Measurements from ENCODE around the gene EVI5. TPM values are rescaled to one million over a fixed set of nuclear protein-coding genes. Genes with fewer than 3 reads are reported as not detected.

The EVI5 gene
- total RNA-seq, 1 donor from 2014 or later, result 30.3 TPM

GRCh38 chr1:92817986-92818764 is 33.3 kb upstream of the EVI5 start:
- peaks cover 24% of the 10 kb centered on the region for H3K4me1 Mint-ChIP-seq (ENCODE audit: low read depth)
- DNase-seq (ENCODE audit: low spot score, unreplicated experiment), result no peak
- H3K27ac Mint-ChIP-seq, result peak overlapping the region; percentile 71
- no peak overlapping the region for H3K4me3 Mint-ChIP-seq (ENCODE audit: low read depth)
- no peaks in the 10 kb centered on the region for H3K36me3 Mint-ChIP-seq (ENCODE audit: insufficient read depth)
- H3K27me3 Mint-ChIP-seq, result no peaks in the 10 kb centered on the region
- TF ChIP-seq CTCF (IDR thresholded peaks at IDR 0.05; ENCODE audit: unreplicated experiment), result peak; percentile 54
- no peaks in the 10 kb centered on the region for H3K9me3 Mint-ChIP-seq (ENCODE audit: low read depth)

DNA sequence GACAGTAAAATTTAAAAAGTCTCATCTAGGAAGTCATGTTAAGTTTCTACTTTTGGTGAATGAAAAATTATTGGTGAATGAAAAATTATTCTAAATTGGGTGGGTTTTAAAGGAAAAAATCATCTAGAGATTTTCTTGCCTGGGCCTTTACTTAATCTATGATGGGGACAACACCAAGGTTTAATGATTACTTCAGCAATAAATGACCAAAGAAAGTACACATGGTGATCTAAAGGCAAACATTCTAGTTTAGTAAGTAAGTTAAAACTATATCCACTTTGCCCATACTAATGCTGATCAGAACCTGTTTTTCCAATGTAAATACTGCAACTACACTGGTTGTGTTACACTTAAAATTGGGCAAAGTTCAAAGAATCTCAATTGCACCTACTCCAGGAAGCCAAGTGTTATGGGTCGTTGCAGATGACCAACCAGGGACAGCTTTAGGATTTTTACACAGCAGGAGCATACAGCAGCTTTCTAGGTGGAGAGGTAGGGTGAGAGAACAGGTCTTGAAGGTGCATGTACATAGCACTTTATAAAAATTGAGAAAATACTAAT is 32.3 kb upstream of the EVI5 start:
- H3K4me1 Mint-ChIP-seq (ENCODE audit: low read depth), result peaks cover 20% of the 10 kb centered on the region
- H3K27ac Mint-ChIP-seq, result peak overlapping the region; percentile 7
- H3K36me3 Mint-ChIP-seq (ENCODE audit: insufficient read depth), result no peaks in the 10 kb centered on the region
- H3K4me3 Mint-ChIP-seq (ENCODE audit: low read depth), result peak overlapping the region; percentile 3
- no peak for DNase-seq (ENCODE audit: low spot score, unreplicated experiment)
- no peaks in the 10 kb centered on the region for H3K9me3 Mint-ChIP-seq (ENCODE audit: low read depth)
- TF ChIP-seq CTCF (IDR thresholded peaks at IDR 0.05; ENCODE audit: unreplicated experiment), result no peak
- H3K27me3 Mint-ChIP-seq, result no peaks in the 10 kb centered on the region

DNA sequence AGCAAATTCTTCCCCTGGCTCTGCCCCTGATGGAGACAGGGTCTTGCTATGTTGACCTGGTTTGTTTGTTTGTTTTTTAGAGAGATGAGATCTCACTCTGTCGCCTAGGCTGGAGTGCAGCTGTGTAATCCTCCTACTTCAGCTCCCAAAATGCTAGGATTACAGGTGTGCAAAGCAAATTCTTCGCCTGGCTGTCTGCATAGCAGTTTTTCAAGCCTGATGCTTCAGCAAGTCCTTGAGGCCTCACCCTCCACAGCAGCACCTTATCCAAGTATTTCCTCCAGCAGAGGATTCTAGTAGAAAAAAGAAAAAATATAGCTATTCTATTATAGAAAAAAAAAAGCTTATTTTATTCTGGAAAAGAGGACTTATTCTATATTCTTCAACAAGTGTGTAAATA is 31.8 kb upstream of the EVI5 start:
- H3K4me3 Mint-ChIP-seq (ENCODE audit: low read depth), result no peak overlapping the region

GRCh38 chr1:92808381-92808780 is 23.5 kb upstream of the EVI5 start:
- no peaks in the 10 kb centered on the region for H3K4me1 Mint-ChIP-seq (ENCODE audit: low read depth)

More for the DNA sequence above, 31.8 kb upstream of the EVI5 start:
- DNase-seq (ENCODE audit: low spot score, unreplicated experiment), result no peak
- peak overlapping the region; percentile 81 for H3K27ac Mint-ChIP-seq
- H3K9me3 Mint-ChIP-seq (ENCODE audit: low read depth), result no peaks in the 10 kb centered on the region
- H3K4me1 Mint-ChIP-seq (ENCODE audit: low read depth), result peaks cover 20% of the 10 kb centered on the region
- no peak for TF ChIP-seq CTCF (IDR thresholded peaks at IDR 0.05; ENCODE audit: unreplicated experiment)
- H3K36me3 Mint-ChIP-seq (ENCODE audit: insufficient read depth), result no peaks in the 10 kb centered on the region
- no peaks in the 10 kb centered on the region for H3K27me3 Mint-ChIP-seq

DNA sequence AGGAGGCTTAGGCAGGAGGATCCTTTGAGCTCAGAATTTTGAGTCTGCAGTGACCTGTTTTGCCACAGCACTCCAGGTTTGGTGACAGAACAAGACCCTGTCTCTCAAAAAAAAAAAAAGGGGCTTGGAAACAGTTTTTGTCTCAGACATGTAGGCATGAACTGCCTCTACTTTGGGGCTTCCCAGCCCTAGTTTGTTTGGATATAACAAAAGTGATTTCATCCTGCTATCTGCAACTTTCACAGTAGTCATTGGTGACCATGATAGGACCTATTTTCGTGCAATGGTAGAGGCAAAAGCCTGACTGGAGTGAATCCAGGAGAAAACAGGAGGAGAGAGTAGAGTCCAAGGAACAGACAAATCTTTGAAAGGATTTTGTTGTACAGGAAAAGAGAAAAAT is 20.3 kb upstream of the EVI5 start:
- TF ChIP-seq CTCF (IDR thresholded peaks at IDR 0.05; ENCODE audit: unreplicated experiment), result no peak
- no peaks in the 10 kb centered on the region for H3K4me1 Mint-ChIP-seq (ENCODE audit: low read depth)
- DNase-seq (ENCODE audit: low spot score, unreplicated experiment), result no peak
- H3K4me3 Mint-ChIP-seq (ENCODE audit: low read depth), result no peak overlapping the region
- peaks cover 3% of the 10 kb centered on the region for H3K36me3 Mint-ChIP-seq (ENCODE audit: insufficient read depth)
- H3K27ac Mint-ChIP-seq, result no peak overlapping the region
- no peaks in the 10 kb centered on the region for H3K27me3 Mint-ChIP-seq
- H3K9me3 Mint-ChIP-seq (ENCODE audit: low read depth), result peaks cover 21% of the 10 kb centered on the region

More at GRCh38 chr1:92808381-92808780, 23.5 kb upstream of the EVI5 start:
- peaks cover 3% of the 10 kb centered on the region for H3K36me3 Mint-ChIP-seq (ENCODE audit: insufficient read depth)
- TF ChIP-seq CTCF (IDR thresholded peaks at IDR 0.05; ENCODE audit: unreplicated experiment), result no peak
- no peak overlapping the region for H3K27ac Mint-ChIP-seq
- H3K27me3 Mint-ChIP-seq, result no peaks in the 10 kb centered on the region
- H3K9me3 Mint-ChIP-seq (ENCODE audit: low read depth), result peaks cover 18% of the 10 kb centered on the region
- DNase-seq (ENCODE audit: low spot score, unreplicated experiment), result no peak
- H3K4me3 Mint-ChIP-seq (ENCODE audit: low read depth), result no peak overlapping the region
